ENCODE measurements around the gene FBXO41. TPM values are rescaled to one million over a fixed set of nuclear protein-coding genes. Genes with fewer than 3 reads are reported as not detected.

Gene FBXO41
- polyA plus RNA-seq, 1 of the 3 experiments (the other 2 are of a cell fraction), result 3.1 TPM

DNA sequence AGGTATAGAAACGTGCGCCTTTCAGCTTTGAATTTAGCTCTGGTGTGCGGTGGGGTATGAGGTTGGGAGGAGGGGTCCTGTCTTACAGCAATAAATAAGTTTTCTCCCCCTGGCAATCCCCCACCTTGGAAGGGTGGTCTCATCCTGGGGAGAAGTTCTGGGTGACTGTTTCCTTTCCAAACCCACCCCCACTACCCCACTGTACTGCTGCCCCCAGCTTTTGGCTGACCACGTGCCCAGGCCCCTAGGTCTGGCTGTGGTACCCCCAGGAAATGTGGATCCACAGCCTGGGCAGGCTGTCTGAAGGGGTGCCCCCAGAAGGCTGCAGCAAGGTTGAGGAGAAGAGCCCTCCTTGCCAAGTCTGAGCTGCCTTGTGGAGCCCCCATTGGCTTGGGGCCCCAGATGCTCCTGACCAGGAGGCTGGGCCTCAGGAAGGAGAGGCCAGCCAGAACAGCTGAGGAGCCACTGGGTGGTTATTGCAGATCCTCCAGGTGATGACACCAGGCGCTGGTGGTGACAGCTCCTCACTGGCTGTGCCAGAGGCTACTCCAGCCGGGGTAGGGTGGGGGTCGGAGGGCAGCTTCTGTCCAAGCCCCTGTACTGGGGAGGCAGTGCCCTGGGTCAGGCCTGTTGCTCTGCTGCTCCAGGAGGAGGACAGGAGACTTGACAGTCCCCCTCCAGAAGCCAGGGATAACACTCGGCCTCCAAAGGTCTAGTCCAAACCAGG is 25.9 kb downstream of the FBXO41 start (continued):
- TF ChIP-seq IRF3 (IDR thresholded peaks at IDR 0.05; ENCODE audit: low read depth, low read length), result no peak
- no peak for TF ChIP-seq PBX3 (IDR thresholded peaks at IDR 0.05)
- TF ChIP-seq FOXM1 (IDR thresholded peaks at IDR 0.05; ENCODE audit: low read depth), result no peak
- no peak for TF ChIP-seq EP300 (IDR thresholded peaks at IDR 0.05; ENCODE audit: borderline replicate concordance in 1 of 2, low read depth in 1 of 2, low read length in 1 of 2)
- no peak for TF ChIP-seq USF1 (IDR thresholded peaks at IDR 0.05; ENCODE audit: borderline replicate concordance, low read depth)
- TF ChIP-seq RAD21 (IDR thresholded peaks at IDR 0.05; ENCODE audit: low read length), result no peak
- TF ChIP-seq SMC3 (IDR thresholded peaks at IDR 0.05; ENCODE audit: low read depth, low read length), result no peak
- TF ChIP-seq, protein P1, sequence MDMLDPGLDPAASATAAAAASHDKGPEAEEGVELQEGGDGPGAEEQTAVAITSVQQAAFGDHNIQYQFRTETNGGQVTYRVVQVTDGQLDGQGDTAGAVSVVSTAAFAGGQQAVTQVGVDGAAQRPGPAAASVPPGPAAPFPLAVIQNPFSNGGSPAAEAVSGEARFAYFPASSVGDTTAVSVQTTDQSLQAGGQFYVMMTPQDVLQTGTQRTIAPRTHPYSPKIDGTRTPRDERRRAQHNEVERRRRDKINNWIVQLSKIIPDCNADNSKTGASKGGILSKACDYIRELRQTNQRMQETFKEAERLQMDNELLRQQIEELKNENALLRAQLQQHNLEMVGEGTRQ (IDR thresholded peaks at IDR 0.05; ENCODE audit: borderline replicate concordance, low read depth, low read length), result no peak
- no peak for TF ChIP-seq GABPA (IDR thresholded peaks at IDR 0.05; ENCODE audit: low read depth)
- no peak for TF ChIP-seq EZH2phosphoT487 (IDR thresholded peaks at IDR 0.05; ENCODE audit: borderline replicate concordance, low read depth)

DNA sequence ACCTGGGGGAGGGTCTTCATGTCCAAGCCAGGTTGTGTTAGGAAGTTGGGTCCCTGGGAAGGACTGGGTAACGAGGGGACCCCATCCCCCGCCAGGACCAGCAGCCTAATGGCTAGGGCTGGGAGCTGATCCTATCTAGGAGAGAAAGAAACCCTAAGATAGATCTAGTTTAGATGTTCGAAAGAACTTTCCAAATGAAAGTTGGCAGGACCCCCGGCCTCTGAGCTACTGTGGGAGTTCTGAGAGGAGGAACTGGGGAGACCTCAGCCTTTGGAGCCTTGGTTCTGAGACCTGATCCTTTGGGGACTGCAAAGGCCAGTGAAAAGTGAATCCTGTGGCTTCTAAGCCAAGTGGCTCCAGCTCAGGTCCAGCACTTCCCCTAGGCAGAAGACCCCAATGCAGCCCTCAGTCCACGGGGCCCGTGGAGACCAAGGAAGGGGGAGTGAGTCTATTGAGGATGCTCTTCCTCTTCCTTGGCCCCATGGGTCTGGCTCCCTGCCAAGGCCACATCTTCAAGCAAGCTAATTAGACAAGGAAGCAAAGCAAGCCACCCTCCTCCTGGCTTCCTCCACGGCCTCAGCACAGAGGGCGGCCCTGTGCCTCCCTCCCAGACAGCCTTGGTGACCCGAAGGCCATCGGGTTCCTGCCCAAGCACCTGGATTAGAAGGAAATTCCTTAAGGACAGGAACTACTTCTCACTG is 26.7 kb downstream of the FBXO41 start:
- Histone ChIP-seq H3K9ac (no peak overlapping the region), H3K36me3 (replicated peaks in 1 of 2; ENCODE audit: control insufficient read depth in 1 of 2, insufficient read depth in 2 of 2, low read length in 1 of 2) (peaks cover 4 to 20% of the 10 kb centered on the region in 2 experiments), H3K4me3 (ENCODE audit: low read depth in 2 of 2, low read length in 1 of 2) (no peak overlapping the region), H3K4me2 (no peak overlapping the region), H3K27me3 (ENCODE audit: insufficient read depth) (no peaks in the 10 kb centered on the region), H3K27ac (ENCODE audit: low read depth in 2 of 2, low read length in 1 of 2) (no peak overlapping the region), H2AFZ (ENCODE audit: low read depth) (no peak overlapping the region), H3K79me2 (ENCODE audit: insufficient read depth) (no peaks in the 10 kb centered on the region), H4K20me1 (ENCODE audit: insufficient read depth) (no peaks in the 10 kb centered on the region), H3K9me3 (no peaks in the 10 kb centered on the region), H3F3A (replicated peaks; ENCODE audit: insufficient read depth) (no peaks in the 10 kb centered on the region), H3K9me2 (no peaks in the 10 kb centered on the region), H3K4me1 (ENCODE audit: control insufficient read depth in 1 of 2, insufficient read depth in 2 of 2, low read depth in 1 of 2, low read length in 1 of 2) (no peaks in the 10 kb centered on the region)
- CTCF ChIA-PET, result interaction anchor here (0.7 to 1.4 kb wide), 5 partner anchors 9 to 45 kb away, joined by 3 read pairs; no protein-coding TSS in a partner anchor
- TF ChIP-seq POLR2AphosphoS5 (IDR thresholded peaks at IDR 0.05; ENCODE audit: low read depth, low read length) (no peak), EZH2phosphoT487 (IDR thresholded peaks at IDR 0.05; ENCODE audit: borderline replicate concordance, low read depth) (no peak), TCF12 (IDR thresholded peaks at IDR 0.05) (no peak), RFX5 (IDR thresholded peaks at IDR 0.05; ENCODE audit: low read length) (no peak), MAX (IDR thresholded peaks at IDR 0.05; ENCODE audit: low read depth) (no peak), USF1 (IDR thresholded peaks at IDR 0.05; ENCODE audit: borderline replicate concordance, low read depth) (no peak), FOXJ3 (CRISPR knock-in tag; IDR thresholded peaks at IDR 0.05) (no peak), ELF1 (IDR thresholded peaks at IDR 0.05) (no peak), PBX3 (IDR thresholded peaks at IDR 0.05) (no peak)
- WGBS (ENCODE audit: low lambda C conversion rate), result 77% methylated on average over 4 of the region's 10 CpGs
- DNase-seq, result no peak
- POLR2A ChIA-PET, result interaction anchor here (1.1 to 1.5 kb wide), 3 partner anchors 13 to 23 kb away, joined by 6 to 8 read pairs (median 6); partner anchors contain the start of genes CCT7 and PRADC1

Data from SK-N-SH (cell line).